Measurements from ENCODE around the gene TBL1XR1.

TBL1XR1 gene

GRCh38 chr3:177106184-177106583 lies 91.1 kb downstream of the TBL1XR1 start:
- DNase-seq, result no peak

- DNase-seq, result no peak
Observed at GRCh38 chr3:177105623-177106022, 91.7 kb downstream of the TBL1XR1 start.

DNA sequence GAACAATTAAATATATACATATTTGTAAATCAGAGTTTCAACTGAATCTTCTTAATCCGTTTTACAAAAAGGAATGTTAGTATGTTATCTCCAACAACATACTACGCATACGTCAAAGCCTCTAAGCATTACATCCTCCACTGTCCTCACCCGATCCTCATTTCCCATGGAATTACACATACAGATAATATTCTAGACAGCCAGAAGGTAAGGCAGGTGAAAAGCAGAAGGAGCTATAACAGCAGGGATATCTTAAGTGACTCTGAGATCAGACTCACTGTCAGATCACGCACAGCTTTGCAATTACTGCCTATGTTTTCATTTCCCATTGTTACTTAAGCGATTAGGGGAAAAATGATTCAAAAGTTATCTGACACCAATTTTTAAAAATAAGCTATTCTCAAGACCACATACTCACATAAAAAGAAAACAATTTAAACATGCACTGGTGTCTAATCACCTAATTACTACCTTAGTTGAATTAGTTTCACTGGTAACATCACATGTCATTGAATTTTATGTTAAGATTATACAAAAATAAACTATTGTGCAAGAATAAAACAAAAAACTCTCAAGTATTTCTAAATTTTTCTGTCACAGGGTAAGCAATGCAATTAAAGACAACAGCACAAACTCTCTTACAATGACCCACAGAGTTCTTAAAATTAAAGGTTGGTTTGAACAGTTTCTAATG lies 92.8 kb downstream of the TBL1XR1 start:
- no peak for DNase-seq

GRCh38 chr3:177102553-177102952 lies 94.7 kb downstream of the TBL1XR1 start:
- no peak for DNase-seq

GRCh38 chr3:177098551-177098950 lies 98.7 kb downstream of the TBL1XR1 start:
- no peak for DNase-seq

DNA sequence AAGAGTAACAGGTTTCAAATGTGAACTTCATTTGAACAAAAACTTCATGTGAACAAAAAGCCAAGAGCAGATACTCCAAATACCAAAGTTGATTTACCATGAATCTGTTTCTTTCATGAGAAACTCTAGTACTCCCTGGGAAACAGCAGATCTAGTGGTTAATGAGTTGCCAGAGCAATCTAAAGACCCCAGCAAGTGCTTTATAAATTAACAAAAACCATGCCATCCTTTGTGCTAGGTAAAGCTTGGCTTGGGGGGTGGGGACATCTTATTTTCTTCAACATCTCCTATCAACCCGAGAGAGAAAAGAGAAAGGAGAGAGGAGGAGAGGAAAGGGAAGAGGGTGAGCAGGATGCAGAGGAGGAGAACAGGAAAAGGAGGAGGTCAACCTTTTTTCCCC lies 100.7 kb downstream of the TBL1XR1 start:
- DNase-seq, result no peak

DNA sequence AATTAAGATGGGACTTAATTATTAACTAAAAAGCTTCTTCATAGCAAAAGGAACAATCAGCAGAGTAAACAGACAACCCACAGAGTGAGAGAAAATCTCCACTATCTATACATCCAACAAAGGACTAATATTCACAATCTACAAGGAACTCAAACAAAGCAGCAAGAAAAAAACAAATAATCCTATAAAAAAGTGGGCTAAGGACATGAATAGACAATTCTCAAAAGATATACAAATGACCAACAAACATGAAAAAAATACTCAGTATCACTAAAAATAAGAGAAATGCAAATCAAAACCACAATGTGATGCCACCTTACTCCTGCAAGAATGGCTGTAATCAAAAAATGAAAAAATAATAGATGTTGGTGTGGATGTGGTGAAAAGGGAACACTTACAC lies 103.3 kb downstream of the TBL1XR1 start:
- DNase-seq, result no peak

DNA sequence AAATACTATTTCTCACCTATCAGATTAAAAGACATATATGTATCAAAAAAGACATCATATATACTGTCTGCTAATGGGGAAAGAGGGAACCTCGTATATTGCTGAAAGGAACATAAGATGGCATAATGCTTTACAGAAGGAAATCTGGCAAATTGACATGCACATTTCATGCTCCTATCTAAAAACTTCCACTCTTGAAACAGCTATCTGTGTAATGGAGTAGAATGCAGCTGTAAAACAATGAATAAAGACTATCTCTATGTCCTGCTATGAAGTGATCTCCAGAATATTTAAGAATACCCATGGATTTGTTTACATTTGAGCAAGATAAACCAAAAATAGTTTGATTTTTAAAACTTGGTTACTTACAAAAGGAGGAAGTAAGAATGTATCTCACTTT lies 107.4 kb downstream of the TBL1XR1 start:
- no peak for DNase-seq

DNA sequence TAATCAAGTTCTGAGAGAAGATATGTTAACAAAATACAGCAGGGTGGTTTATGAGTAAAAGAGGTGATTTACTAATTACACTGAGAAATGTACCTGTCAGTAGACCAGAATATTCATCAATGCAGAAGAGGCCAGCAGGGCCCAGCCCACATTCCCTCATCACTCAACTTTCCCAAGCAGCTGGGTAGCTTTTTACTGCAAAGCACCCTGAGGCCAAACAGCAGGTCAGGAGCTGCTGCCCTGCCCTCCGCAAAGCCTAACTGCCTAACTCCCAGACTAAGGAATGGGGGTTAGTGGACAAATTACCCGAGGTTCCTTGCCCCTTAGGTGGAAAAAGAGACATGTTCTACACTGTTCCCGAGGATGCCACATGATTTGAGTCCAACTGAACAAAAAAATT lies 108.2 kb downstream of the TBL1XR1 start:
- no peak for DNase-seq

- DNase-seq, result no peak
Observed at GRCh38 chr3:177085794-177086193, 111.5 kb downstream of the TBL1XR1 start.

- DNase-seq, result no peak
Observed at GRCh38 chr3:177084616-177085015, 112.7 kb downstream of the TBL1XR1 start.

- no peak for DNase-seq
Observed at GRCh38 chr3:177080122-177080521, 117.2 kb downstream of the TBL1XR1 start.

GRCh38 chr3:177079684-177080083 lies 117.6 kb downstream of the TBL1XR1 start:
- DNase-seq, result no peak

- DNase-seq, result no peak
Observed at GRCh38 chr3:177071496-177072156, 125.7 kb downstream of the TBL1XR1 start.

DNA sequence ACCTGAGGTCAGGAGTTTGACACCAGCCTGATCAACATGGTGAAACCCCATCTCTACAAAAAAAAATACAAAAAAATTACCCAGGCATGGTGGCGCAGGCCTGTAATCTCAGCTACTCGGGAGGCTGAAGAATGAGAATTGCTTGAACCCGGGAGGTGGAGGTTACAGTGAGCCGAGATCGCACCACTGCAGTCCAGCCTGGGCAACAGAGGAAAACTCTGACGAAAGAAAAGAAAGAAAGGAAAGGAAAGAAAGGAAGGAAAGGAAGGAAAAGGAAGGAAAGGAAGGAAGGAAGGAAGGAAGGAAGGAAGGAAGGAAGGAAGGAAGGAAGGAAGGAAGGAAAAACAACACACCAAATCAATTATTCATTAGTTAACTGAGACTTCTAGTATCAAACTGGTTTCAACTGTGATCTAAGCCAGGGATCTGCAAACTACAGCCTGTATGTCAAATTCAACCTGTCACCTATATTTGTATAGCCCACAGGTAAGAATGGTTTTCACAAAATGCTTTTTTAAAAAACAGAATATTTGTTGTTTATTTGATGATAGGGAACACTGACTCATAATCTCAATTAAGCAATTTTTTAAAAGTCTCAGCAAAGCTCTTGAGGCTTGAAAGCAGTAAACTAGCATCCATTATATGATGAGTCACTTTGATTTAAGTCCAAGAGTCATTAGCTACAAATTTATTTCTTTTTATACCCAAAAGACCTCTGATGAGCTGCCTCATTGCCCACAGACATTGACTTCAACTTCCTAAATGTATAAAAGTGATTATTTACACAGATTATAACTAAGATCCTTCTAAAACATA lies 127.6 kb downstream of the TBL1XR1 start:
- no peak for DNase-seq

GRCh38 chr3:177068967-177069366 lies 128.3 kb downstream of the TBL1XR1 start:
- DNase-seq, result no peak

- no peak for DNase-seq
Observed at GRCh38 chr3:177066068-177066467, 131.2 kb downstream of the TBL1XR1 start.

GRCh38 chr3:177065285-177066033 lies 131.8 kb downstream of the TBL1XR1 start:
- DNase-seq, result no peak

DNA sequence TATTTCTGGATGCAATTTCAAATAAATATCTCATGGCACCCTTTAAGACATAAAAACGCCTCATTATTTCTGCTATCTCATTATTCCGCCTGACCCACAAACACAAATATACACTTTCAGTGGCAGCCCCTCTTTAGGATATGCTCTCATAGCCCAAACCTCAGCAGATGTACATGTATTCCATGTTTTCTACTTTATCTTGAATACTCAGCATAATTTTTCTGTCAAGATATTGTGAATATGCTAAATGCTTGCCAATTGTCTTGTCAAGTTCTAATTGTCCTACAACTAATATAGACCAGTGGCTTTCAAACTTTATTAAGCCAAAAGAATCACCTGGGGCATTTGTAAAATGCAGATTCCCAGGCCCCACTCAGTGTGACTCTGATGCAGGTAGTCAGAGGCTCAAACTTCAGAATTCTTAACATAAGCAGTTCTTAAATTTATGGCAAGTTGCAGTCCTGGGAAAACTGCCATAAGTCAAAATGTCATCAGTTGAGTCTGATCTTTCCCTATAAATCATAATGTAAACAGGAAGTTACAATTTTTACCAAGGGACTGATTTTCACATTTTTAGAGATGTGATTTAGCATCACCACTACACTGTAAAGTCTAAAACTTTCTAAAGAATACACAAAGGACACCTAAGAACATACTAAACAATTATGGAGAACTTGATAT lies 135.1 kb downstream of the TBL1XR1 start:
- DNase-seq, result no peak

DNA sequence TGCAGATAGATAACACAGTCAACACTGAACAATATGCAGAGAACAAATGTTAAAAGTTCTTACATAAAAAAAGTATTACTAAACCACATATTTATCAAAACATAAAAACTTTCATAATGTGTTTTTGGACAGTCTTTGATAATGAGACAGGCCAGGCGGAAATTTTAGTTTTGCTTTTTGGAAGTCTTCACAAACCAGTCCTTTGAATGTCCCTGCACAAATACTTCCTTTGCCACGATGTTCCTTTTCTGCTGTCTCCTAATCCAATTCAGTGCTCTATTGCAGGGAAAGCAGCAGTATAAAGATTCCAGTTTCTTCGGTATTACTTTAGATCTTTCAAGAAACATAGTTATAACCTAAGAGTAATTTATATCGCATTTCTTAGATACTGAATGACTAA lies 135.9 kb downstream of the TBL1XR1 start:
- DNase-seq, result no peak

GRCh38 chr3:177060492-177060891 lies 136.8 kb downstream of the TBL1XR1 start:
- DNase-seq, result no peak

DNA sequence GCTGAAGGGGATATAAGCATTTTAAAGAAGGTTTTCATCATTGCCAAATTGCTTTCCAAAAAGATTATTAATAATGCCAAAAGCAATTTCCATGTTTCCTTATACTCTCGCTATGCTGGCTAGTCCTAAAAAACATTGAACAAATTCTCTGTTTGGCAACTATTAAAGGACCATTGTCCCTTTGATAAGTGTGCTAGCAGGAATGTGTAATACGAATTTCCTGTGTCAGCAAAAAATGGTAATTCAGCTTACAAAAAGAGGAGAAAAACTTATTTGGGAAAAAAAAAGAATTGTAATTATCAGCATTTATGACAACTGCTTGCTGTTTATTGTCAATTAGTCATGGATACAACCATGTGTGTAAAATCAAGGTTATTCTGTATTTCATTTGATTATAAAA lies 138.6 kb downstream of the TBL1XR1 start:
- DNase-seq, result no peak

GRCh38 chr3:177057768-177058167 lies 139.5 kb downstream of the TBL1XR1 start:
- no peak for DNase-seq

All from amniotic stem cell (primary cell).